K562 (cell line): ENCODE measurements around the gene FAF2. TPM values are rescaled to one million over a fixed set of nuclear protein-coding genes. Genes with fewer than 3 reads are reported as not detected.
A peak's percentile ranks its signal among the peaks of the same experiment; 100 is the strongest.

ENCODE experiments used
- ATAC-seq: fragments of 200-7000 bp; cut with Tn5 transposase; 3 replicates; pipeline ENCODE4 v1.9.1; 2020; ENCODE audit warnings: moderate library complexity
- BruUV-seq: library from RNA; stranded (reverse); fragments of 400-500 nt; replicated peaks from 2 replicates; lab custom pipeline; 2021; lab: Mats Ljungman, UMichigan
- CTCF ChIA-PET: fragments of 300-600 bp; formaldehyde crosslinking; extraction: SDS; loops from one replicate; lab custom pipeline; 2021; ENCODE audit warnings: low intra/inter-chr PET ratio; lab: Yijun Ruan, JAX
- POLR2A ChIA-PET: fragments of 300-600, 350-650 bp; sonication (Branson Sonifier 250); formaldehyde crosslinking; extraction: SDS; loops from one replicate; lab custom pipeline; 2021; ENCODE audit warnings: antibody characterized with exemption, inconsistent platforms; lab: Yijun Ruan, JAX
- DNase-seq, 4 experiments: peaks; one replicate each; pipeline versions ENCODE4 v3.0.0 to v3.0.0-alpha.2; 2011 to 2018; ENCODE audit warnings: low spot score in 3 of 4, mixed read lengths in 3 of 4; ENCODE audit errors: extremely low read depth in 1 of 4
- FAIRE-seq: peaks from 2 replicates; lab custom pipeline; 2011; peaks lifted over from hg19 to GRCh38; lab: Jason Lieb, UNC
- H2AFZ ChIP-seq: 2 replicates; pipeline ENCODE4 v1.6.0; 2011; ENCODE audit warnings: low read depth, low read length, control low read depth, inconsistent platforms
- H3K27ac ChIP-seq: fragments of 200-600 bp; 3 replicates; pipeline ENCODE4 v1.8.0; 2011; ENCODE audit warnings: low read depth, mild to moderate bottlenecking, control low read depth, inconsistent platforms, low read length, moderate library complexity, mixed read lengths; ENCODE audit errors: extremely low read depth
- H3K27me3 ChIP-seq, 2 experiments: fragments of 300-600 bp in 1 of 2; 2 replicates in 1 of 2; 3 replicates in 1 of 2; pipeline versions ENCODE4 v1.6.0 to v1.8.0; 2011; ENCODE audit warnings: inconsistent platforms in 2 of 2, low read length in 2 of 2, mild to moderate bottlenecking in 1 of 2, mixed read lengths in 1 of 2, moderate library complexity in 1 of 2; ENCODE audit not compliant: control insufficient read depth in 2 of 2, insufficient read depth in 2 of 2
- H3K36me3 ChIP-seq: fragments of 300-600 bp; 3 replicates; pipeline ENCODE4 v1.8.0; 2011; ENCODE audit warnings: mild to moderate bottlenecking, low read length, inconsistent platforms; ENCODE audit not compliant: control insufficient read depth, insufficient read depth
- H3K4me1 ChIP-seq, 2 experiments: fragments of 200-600 bp in 1 of 2; replicated peaks in 1 of 2; 2 replicates in 1 of 2; 3 replicates in 1 of 2; pipeline versions ENCODE4 v1.5.1 to v1.8.0; 2011; ENCODE audit warnings: inconsistent platforms in 2 of 2, low read length in 2 of 2, mild to moderate bottlenecking in 1 of 2, mixed read lengths in 1 of 2, moderate library complexity in 1 of 2; ENCODE audit not compliant: control insufficient read depth in 2 of 2, insufficient read depth in 2 of 2
- H3K4me2 ChIP-seq: 2 replicates; pipeline ENCODE4 v1.6.1; 2011; ENCODE audit warnings: low read length, control low read depth, inconsistent platforms, mixed read lengths; ENCODE audit not compliant: insufficient read depth
- H3K4me3 ChIP-seq: fragments of 200-600 bp; sonication (generic), shearing (Covaris generic); 2 replicates; pipeline ENCODE4 v1.5.1; 2016; ENCODE audit warnings: control low read depth, inconsistent platforms
- H3K79me2 ChIP-seq: fragments of 200-600 bp; 3 replicates; pipeline ENCODE4 v1.8.0; 2011; ENCODE audit warnings: low read length, inconsistent platforms; ENCODE audit not compliant: control insufficient read depth, insufficient read depth
- H3K9ac ChIP-seq, 2 experiments: 2 replicates each; pipeline versions ENCODE4 v1.6.0 to v1.6.1; 2011; ENCODE audit warnings: low read depth in 2 of 2, low read length in 2 of 2, control low read depth in 1 of 2, inconsistent platforms in 1 of 2, mild to moderate bottlenecking in 1 of 2, mixed read lengths in 1 of 2; ENCODE audit not compliant: insufficient read depth in 1 of 2
- H3K9me1 ChIP-seq: one replicate; pipeline ENCODE4 v1.6.0; 2011; ENCODE audit warnings: inconsistent platforms, mild to moderate bottlenecking, low read length, moderate library complexity; ENCODE audit not compliant: control insufficient read depth, insufficient read depth
- H3K9me3 ChIP-seq: replicated peaks from 2 replicates; pipeline ENCODE4 v1.5.1; 2011; ENCODE audit warnings: low read depth, low read length, inconsistent platforms; ENCODE audit not compliant: control insufficient read depth, insufficient read depth
- H4K20me1 ChIP-seq: replicated peaks from 2 replicates; pipeline ENCODE4 v1.6.1; 2011; ENCODE audit warnings: low read length, inconsistent platforms, mixed read lengths; ENCODE audit not compliant: control insufficient read depth, insufficient read depth
- ARHGAP35 ChIP-seq: fragments of 450-650 bp; IDR thresholded peaks from 2 replicates; pipeline ENCODE4 v1.6.1; 2018; ENCODE audit not compliant: partially characterized antibody
- ATF3 ChIP-seq, 2 experiments: fragments of 450-650 bp in 1 of 2; sonication (generic) in 1 of 2; formaldehyde crosslinking in 1 of 2; IDR thresholded peaks in 1 of 2; conservative IDR thresholded peaks in 1 of 2; 2 replicates each; pipeline versions ENCODE4 v1.6.1 to v1.8.1; 2016 to 2023; ENCODE audit warnings: mild to moderate bottlenecking in 2 of 2, moderate library complexity in 2 of 2, inconsistent platforms in 1 of 2, missing genetic modification reagents in 1 of 2
- CTBP1 ChIP-seq: fragments of 450-650 bp; IDR thresholded peaks from 2 replicates; pipeline ENCODE4 v1.6.1; 2016; ENCODE audit warnings: borderline replicate concordance
- EZH2 ChIP-seq: IDR thresholded peaks from 2 replicates; pipeline ENCODE4 v1.6.1; 2012; ENCODE audit warnings: low read depth, mild to moderate bottlenecking, inconsistent platforms, low read length, borderline replicate concordance
- HDAC2 ChIP-seq: fragments of 450-650 bp; IDR thresholded peaks from 2 replicates; pipeline ENCODE4 v1.6.1; 2016; ENCODE audit warnings: mild to moderate bottlenecking
- KAT2B ChIP-seq: IDR thresholded peaks from one replicate; pipeline ENCODE4 v1.6.1; 2012; ENCODE audit warnings: low read depth, mild to moderate bottlenecking, control low read depth, inconsistent platforms, low read length, moderate library complexity
- KAT8 ChIP-seq: fragments of 450-650 bp; IDR thresholded peaks from 2 replicates; pipeline ENCODE4 v1.6.1; 2016; ENCODE audit warnings: low read depth, mild to moderate bottlenecking
- KDM1A ChIP-seq, 2 experiments: fragments of 450-650 bp; IDR thresholded peaks; 2 replicates each; pipeline ENCODE4 v1.6.1; 2016; ENCODE audit warnings: mild to moderate bottlenecking in 2 of 2
- PTRF ChIP-seq: fragments of 450-650 bp; IDR thresholded peaks from 2 replicates; pipeline ENCODE4 v1.6.1; 2016; ENCODE audit warnings: mild to moderate bottlenecking, missing genetic modification characterization, missing compliant biosample characterization
- PYGO2 ChIP-seq: fragments of 450-650 bp; IDR thresholded peaks from 2 replicates; pipeline ENCODE4 v1.6.1; 2016; ENCODE audit warnings: mild to moderate bottlenecking, missing genetic modification characterization, moderate library complexity, missing compliant biosample characterization
- RCOR1 ChIP-seq, 2 experiments: IDR thresholded peaks; 2 replicates each; pipeline ENCODE4 v1.6.1; 2012; ENCODE audit warnings: low read depth in 2 of 2, low read length in 2 of 2, borderline replicate concordance in 1 of 2, improper control_type of control experiment in 1 of 2
- STAT5A ChIP-seq: IDR thresholded peaks from 2 replicates; pipeline ENCODE4 v1.6.1; 2012; ENCODE audit warnings: low read length, inconsistent platforms, borderline replicate concordance
- ZC3H4 ChIP-seq: sonication (generic); formaldehyde crosslinking; IDR thresholded peaks from 2 replicates; pipeline ENCODE4 v1.9.0; 2021; ENCODE audit warnings: missing genetic modification reagents, borderline replicate concordance
- ZFX ChIP-seq: sonication (generic); formaldehyde crosslinking; IDR thresholded peaks from 2 replicates; pipeline ENCODE4 v1.8.0; 2022; ENCODE audit warnings: mild to moderate bottlenecking, missing genetic modification reagents, moderate library complexity
- ZNF134 ChIP-seq: fragments of 250-450 bp; sonication (Bioruptor Pico); conservative IDR thresholded peaks from 2 replicates; pipeline ENCODE4 v1.4.0; 2020
- ZNF175 ChIP-seq: fragments of 200-800 bp; sonication (Bioruptor generic); IDR thresholded peaks from 2 replicates; pipeline ENCODE4 v1.6.1; 2016; ENCODE audit warnings: low read depth, mild to moderate bottlenecking, missing genetic modification characterization, missing compliant biosample characterization
- whole genome bisulfite sequencing: fragments of 100-300 bp; shearing (Covaris generic); methylation state at CpG from one replicate; pipeline ENCODE4 v1.1.6; 2016; ENCODE audit warnings: low coverage, mixed read lengths; ENCODE audit not compliant: insufficient coverage; ENCODE audit errors: missing lambda C conversion rate; 5-methylcytosine and 5-hydroxymethylcytosine counted together
- in situ Hi-C: fragments of 300-500 bp; cut with MboI; formaldehyde crosslinking; loops from 4 replicates; pipeline ENCODE4 v1.15.0; 2018; ENCODE audit warnings: inconsistent platforms, mixed read lengths
- intact Hi-C: fragments of 100-400 bp; cut with micrococcal nuclease; formaldehyde crosslinking; loops from 2 replicates; pipeline ENCODE4 v1.14.2; 2022
- polyA plus RNA-seq, 8 experiments: library from polyadenylated mRNA; depleted of rRNA in 4 of 8; stranded (reverse) in 5 of 8; unstranded in 3 of 8; fragments of >200 nt; fragmentation: Nextera tagmentation in 2 of 8; fragmentation: Illumina TruSeq in 1 of 8; extraction: Ambion mirVana in 2 of 8; extraction: Trizol in 1 of 8; gene quantifications; 2 replicates each; pipeline versions ENCODE4 v1.2.1 to v1.2.3, GENCODE V29; 2011 to 2014; ENCODE audit warnings: inconsistent platforms in 1 of 8, missing spikeins in 1 of 8
- total RNA-seq, 7 experiments: library from RNA; depleted of rRNA in 6 of 7; stranded (reverse); fragments of >200 nt in 6 of 7; fragmentation: Illumina TruSeq in 2 of 7; extraction: Trizol in 2 of 7; gene quantifications; 2 replicates each; pipeline versions ENCODE4 v1.2.1 to v1.2.3, GENCODE V29; 2011 to 2021; ENCODE audit warnings: low replicate concordance in 1 of 7
- TF ChIP-seq, protein P1 (sequence below): fragments of 250-450 bp; sonication (Bioruptor Pico); IDR thresholded peaks from 2 replicates; pipeline ENCODE4 v1.6.1; 2021; ENCODE audit warnings: mild to moderate bottlenecking
- TF ChIP-seq, protein P2 (sequence below), 3 experiments: IDR thresholded peaks in 2 of 3; conservative IDR thresholded peaks in 1 of 3; 2 replicates each; pipeline ENCODE4 v1.5.1; 2011 to 2012; ENCODE audit warnings: low read length in 3 of 3, mild to moderate bottlenecking in 3 of 3, control low read depth in 2 of 3, improper control_type of control experiment in 1 of 3, inconsistent platforms in 1 of 3, low read depth in 1 of 3, mixed read lengths in 1 of 3, moderate library complexity in 1 of 3; ENCODE audit not compliant: insufficient read depth in 2 of 3

The FAF2 gene
- total and polyA plus RNA-seq, 9 of the 15 experiments (the other 6 are each of a cell fraction or from before 2014, with no cell fraction given), result 25.0 to 44.6 (median 36.1) TPM

GRCh38 chr5:176463113-176463764, 15.1 kb downstream of the FAF2 start (continued):
- TF ChIP-seq KAT2B (no peak), STAT5A (no peak), ZC3H4 (CRISPR knock-in tag) (no peak), KAT8 (no peak), RCOR1 (IDR thresholded peaks at IDR 0.05; ENCODE audit: borderline replicate concordance in 1 of 2, low read depth in 2 of 2, low read length in 2 of 2) (no peak), EZH2 (no peak)
- TF ChIP-seq, protein P1, sequence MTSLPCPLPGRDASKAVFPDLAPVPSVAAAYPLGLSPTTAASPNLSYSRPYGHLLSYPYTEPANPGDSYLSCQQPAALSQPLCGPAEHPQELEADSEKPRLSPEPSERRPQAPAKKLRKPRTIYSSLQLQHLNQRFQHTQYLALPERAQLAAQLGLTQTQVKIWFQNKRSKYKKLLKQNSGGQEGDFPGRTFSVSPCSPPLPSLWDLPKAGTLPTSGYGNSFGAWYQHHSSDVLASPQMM, result no peak

DNA sequence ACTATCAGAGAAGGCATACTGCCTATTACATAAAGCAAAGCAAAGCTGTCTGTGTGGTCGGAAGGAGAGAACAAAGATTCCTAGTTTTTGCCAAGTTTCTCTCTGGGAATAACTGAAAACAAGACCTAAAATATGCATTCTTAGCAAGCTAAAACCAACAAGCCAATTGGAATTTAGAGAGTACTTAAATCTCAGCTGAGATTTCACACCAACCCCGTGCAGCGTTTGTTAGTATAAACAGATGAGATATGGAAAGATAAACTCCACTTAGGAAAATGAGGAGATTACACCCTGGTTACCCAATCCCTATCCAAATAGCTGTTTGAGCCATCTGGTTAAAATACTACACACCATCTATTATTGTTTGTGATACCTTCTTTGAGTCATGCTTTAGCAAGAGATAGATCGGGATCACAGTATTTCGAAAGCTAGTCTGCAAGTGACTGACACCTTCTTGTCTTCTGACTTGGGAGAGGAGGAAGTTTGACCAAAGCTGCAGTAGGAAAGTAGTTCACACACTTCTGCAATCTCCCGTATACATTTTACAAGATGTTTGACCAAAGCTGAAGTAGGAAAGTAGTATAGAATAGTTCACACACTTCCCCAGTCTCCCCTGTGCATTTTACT, 18.2 kb downstream of the FAF2 start:
- no peak for FAIRE-seq
- peaks cover 8% of the 10 kb centered on the region; the same call in 1 of the 2 replicates for H4K20me1 ChIP-seq
- no peak overlapping the region for H3K27ac ChIP-seq
- H3K79me2 ChIP-seq, result peaks cover 57% of the 10 kb centered on the region
- no peaks in the 10 kb centered on the region for H3K9me1 ChIP-seq
- ChIA-PET CTCF (no interaction called here), POLR2A (interaction anchor here (1.0 to 3.6 kb wide), 3 partner anchors 13 to 87 kb away, joined by 4 to 22 read pairs (median 8); partner anchors contain the start of gene FAF2)
- DNase-seq, result no peak
- no peak overlapping the region for H3K4me2 ChIP-seq
- 40% methylated on average over 6 of the region's 6 CpGs for WGBS
- H3K27me3 ChIP-seq, result no peaks in the 10 kb centered on the region
- no peaks in the 10 kb centered on the region for H3K9me3 ChIP-seq
- ATAC-seq, result no peak; the same call in 2 of the 3 replicates
- in situ Hi-C loops, result no loop called here
- H3K36me3 ChIP-seq, result peaks cover 32% of the 10 kb centered on the region; the same call in 2 of the 3 replicates
- H3K4me1 ChIP-seq, result no peaks in the 10 kb centered on the region
- no peak overlapping the region for H3K9ac ChIP-seq
- BruUV-seq, result no TSS peak
- no peak overlapping the region for H3K4me3 ChIP-seq
- intact Hi-C loops, result no loop called here
- H2AFZ ChIP-seq, result no peak overlapping the region
- TF ChIP-seq CTBP1, result no peak
- TF ChIP-seq PYGO2 (tag), result no peak
- 0 out of 2 replicates have a peak, but pooled peaks have one; percentile 17 for TF ChIP-seq HDAC2
- TF ChIP-seq PTRF (tag), result no peak
- TF ChIP-seq, protein P2, sequence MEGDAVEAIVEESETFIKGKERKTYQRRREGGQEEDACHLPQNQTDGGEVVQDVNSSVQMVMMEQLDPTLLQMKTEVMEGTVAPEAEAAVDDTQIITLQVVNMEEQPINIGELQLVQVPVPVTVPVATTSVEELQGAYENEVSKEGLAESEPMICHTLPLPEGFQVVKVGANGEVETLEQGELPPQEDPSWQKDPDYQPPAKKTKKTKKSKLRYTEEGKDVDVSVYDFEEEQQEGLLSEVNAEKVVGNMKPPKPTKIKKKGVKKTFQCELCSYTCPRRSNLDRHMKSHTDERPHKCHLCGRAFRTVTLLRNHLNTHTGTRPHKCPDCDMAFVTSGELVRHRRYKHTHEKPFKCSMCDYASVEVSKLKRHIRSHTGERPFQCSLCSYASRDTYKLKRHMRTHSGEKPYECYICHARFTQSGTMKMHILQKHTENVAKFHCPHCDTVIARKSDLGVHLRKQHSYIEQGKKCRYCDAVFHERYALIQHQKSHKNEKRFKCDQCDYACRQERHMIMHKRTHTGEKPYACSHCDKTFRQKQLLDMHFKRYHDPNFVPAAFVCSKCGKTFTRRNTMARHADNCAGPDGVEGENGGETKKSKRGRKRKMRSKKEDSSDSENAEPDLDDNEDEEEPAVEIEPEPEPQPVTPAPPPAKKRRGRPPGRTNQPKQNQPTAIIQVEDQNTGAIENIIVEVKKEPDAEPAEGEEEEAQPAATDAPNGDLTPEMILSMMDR (IDR thresholded peaks at IDR 0.05 in 2 of 3, conservative IDR thresholded peaks at IDR 0.05 in 1 of 3; ENCODE audit: insufficient read depth in 2 of 3, low read depth in 1 of 3, low read length in 3 of 3), result no peak
- TF ChIP-seq KDM1A (IDR thresholded peaks at IDR 0.05), result peak; percentile 39 to 57; a peak in 3 of 4 replicates
- TF ChIP-seq ZNF175 (CRISPR knock-in tag), result no peak
- TF ChIP-seq ZFX (CRISPR knock-in tag), result no peak
- no peak for TF ChIP-seq ZNF134 (CRISPR knock-in tag)
- TF ChIP-seq ARHGAP35, result no peak
- TF ChIP-seq ATF3 (IDR thresholded peaks at IDR 0.05), result no peak
- no peak for TF ChIP-seq ATF3 (CRISPR knock-in tag; conservative IDR thresholded peaks at IDR 0.05)
